ENCODE results near the gene IGFLR1.

Gene IGFLR1

GRCh38 chr19:35748106-35749020 is 6.1 kb upstream of the IGFLR1 start, which contains the start of gene LIN37:
LIN37 (plus strand) TSS chr19:35748576; CDS start chr19:35748725, 149 bp downstream.
- H3F3A ChIP-seq (ENCODE audit: insufficient read depth, low read length), result peaks cover 4% of the 10 kb centered on the region; the same call in 1 of the 2 replicates
- peaks cover 17% of the 10 kb centered on the region for H3K4me1 ChIP-seq (ENCODE audit: low read length)
- peak within 1 kb of the TSS; percentile 69 for H3K9ac ChIP-seq (ENCODE audit: low read length)
- H4K20me1 ChIP-seq (ENCODE audit: insufficient read depth, low read length), result no peaks in the 10 kb centered on the region
- DNase-seq, result peak; percentile 99
- no peak within 1 kb of the TSS for H3K27ac ChIP-seq (ENCODE audit: low read length)
- H3K27me3 ChIP-seq (replicated peaks; ENCODE audit: insufficient read depth, low read length), result no peaks in the 10 kb centered on the region
- peaks cover 40% of the 10 kb centered on the region for H3K79me2 ChIP-seq (ENCODE audit: low read length)
- H2AFZ ChIP-seq (ENCODE audit: low read length), result peak within 1 kb of the TSS; percentile 91
- no peaks in the 10 kb centered on the region for H3K36me3 ChIP-seq (replicated peaks; ENCODE audit: insufficient read depth, low read length)
- TF ChIP-seq CTCF (IDR thresholded peaks at IDR 0.05; ENCODE audit: low read length) (no peak), EZH2 (optimal IDR thresholded peaks at IDR 0.05; ENCODE audit: low read depth, low read length) (no peak), EZH2phosphoT487 (IDR thresholded peaks at IDR 0.05; ENCODE audit: low read length) (no peak)
- peak within 1 kb of the TSS; percentile 81 for H3K4me2 ChIP-seq (ENCODE audit: low read depth, low read length)
- no peaks in the 10 kb centered on the region for H3K9me3 ChIP-seq (replicated peaks; ENCODE audit: insufficient read depth, low read length)
- no peaks in the 10 kb centered on the region for H3K9me2 ChIP-seq (replicated peaks; ENCODE audit: insufficient read depth, low read length)
- H3K4me3 ChIP-seq (ENCODE audit: low read length), result peak within 1 kb of the TSS; percentile 87

GRCh38 chr19:35746531-35746930 is 4.3 kb upstream of the IGFLR1 start:
- Histone ChIP-seq H3F3A (ENCODE audit: insufficient read depth, low read length) (peaks cover 15% of the 10 kb centered on the region; the same call in 1 of the 2 replicates), H3K27me3 (replicated peaks; ENCODE audit: insufficient read depth, low read length) (no peaks in the 10 kb centered on the region), H3K4me1 (ENCODE audit: low read length) (peaks cover 26% of the 10 kb centered on the region), H2AFZ (ENCODE audit: low read length) (no peak overlapping the region), H3K79me2 (ENCODE audit: low read length) (peaks cover 40% of the 10 kb centered on the region), H3K4me2 (ENCODE audit: low read depth, low read length) (peak overlapping the region; percentile 86), H3K36me3 (replicated peaks; ENCODE audit: insufficient read depth, low read length) (no peaks in the 10 kb centered on the region), H3K27ac (ENCODE audit: low read length) (no peak overlapping the region), H3K9ac (ENCODE audit: low read length) (peak overlapping the region; percentile 84; the same call in 1 of the 2 replicates), H3K4me3 (ENCODE audit: low read length) (0 out of 2 replicates have a peak overlapping the region, but pooled peaks have one; percentile 90), H3K9me3 (replicated peaks; ENCODE audit: insufficient read depth, low read length) (no peaks in the 10 kb centered on the region), H4K20me1 (ENCODE audit: insufficient read depth, low read length) (no peaks in the 10 kb centered on the region), H3K9me2 (replicated peaks; ENCODE audit: insufficient read depth, low read length) (no peaks in the 10 kb centered on the region)
- TF ChIP-seq EZH2 (optimal IDR thresholded peaks at IDR 0.05; ENCODE audit: low read depth, low read length) (no peak), EZH2phosphoT487 (IDR thresholded peaks at IDR 0.05; ENCODE audit: low read length) (no peak), CTCF (IDR thresholded peaks at IDR 0.05; ENCODE audit: low read length) (no peak)
- no peak for DNase-seq

- peaks cover 26% of the 10 kb centered on the region for H3K4me1 ChIP-seq (ENCODE audit: low read length)
- H3K79me2 ChIP-seq (ENCODE audit: low read length), result peaks cover 40% of the 10 kb centered on the region
- no peak for DNase-seq
- no peaks in the 10 kb centered on the region for H3K27me3 ChIP-seq (replicated peaks; ENCODE audit: insufficient read depth, low read length)
- peaks cover 18% of the 10 kb centered on the region; the same call in 1 of the 2 replicates for H3F3A ChIP-seq (ENCODE audit: insufficient read depth, low read length)
- H3K9me2 ChIP-seq (replicated peaks; ENCODE audit: insufficient read depth, low read length), result no peaks in the 10 kb centered on the region
- peak overlapping the region; percentile 71; the same call in 1 of the 2 replicates for H2AFZ ChIP-seq (ENCODE audit: low read length)
- H3K4me3 ChIP-seq (ENCODE audit: low read length), result peak overlapping the region; percentile 90
- H3K9ac ChIP-seq (ENCODE audit: low read length), result peak overlapping the region; percentile 84; the same call in 1 of the 2 replicates
- no peak overlapping the region; the same call in 1 of the 2 replicates for H3K27ac ChIP-seq (ENCODE audit: low read length)
- TF ChIP-seq EZH2 (optimal IDR thresholded peaks at IDR 0.05; ENCODE audit: low read depth, low read length) (no peak), EZH2phosphoT487 (IDR thresholded peaks at IDR 0.05; ENCODE audit: low read length) (no peak), CTCF (IDR thresholded peaks at IDR 0.05; ENCODE audit: low read length) (no peak)
- H4K20me1 ChIP-seq (ENCODE audit: insufficient read depth, low read length), result no peaks in the 10 kb centered on the region
- peak overlapping the region; percentile 86 for H3K4me2 ChIP-seq (ENCODE audit: low read depth, low read length)
- no peaks in the 10 kb centered on the region for H3K36me3 ChIP-seq (replicated peaks; ENCODE audit: insufficient read depth, low read length)
- H3K9me3 ChIP-seq (replicated peaks; ENCODE audit: insufficient read depth, low read length), result no peaks in the 10 kb centered on the region
Measured at GRCh38 chr19:35746087-35746462, 3.8 kb upstream of the IGFLR1 start.
